Neutrophil (primary cell): Measurements from ENCODE around the gene DELE1.

Experiments
- H3K27ac ChIP-seq: fragments of 200-600 bp; sonication (generic); 2 replicates; pipeline ENCODE4 v1.5.1; 2016; ENCODE audit warnings: mild to moderate bottlenecking, moderate library complexity
- H3K27me3 ChIP-seq: fragments of 200-600 bp; sonication (generic); 2 replicates; pipeline ENCODE4 v1.6.0; 2016; ENCODE audit warnings: mild to moderate bottlenecking
- H3K36me3 ChIP-seq: fragments of 200-600 bp; sonication (generic); 2 replicates; pipeline ENCODE4 v1.5.1; 2017
- H3K4me1 ChIP-seq, 2 experiments: fragments of 200-600 bp in 1 of 2; sonication (generic) in 1 of 2; 1 replicate in 1 of 2; 2 replicates in 1 of 2; pipeline versions ENCODE4 v1.5.1 to v1.6.1; 2013 to 2016; ENCODE audit warnings: low read depth in 1 of 2, low read length in 1 of 2, mild to moderate bottlenecking in 1 of 2, moderate library complexity in 1 of 2; ENCODE audit not compliant: control insufficient read depth in 1 of 2, insufficient read depth in 1 of 2
- H3K4me3 ChIP-seq, 2 experiments: fragments of 200-600 bp in 1 of 2; sonication (generic) in 1 of 2; 1 replicate in 1 of 2; 2 replicates in 1 of 2; pipeline ENCODE4 v1.5.1; 2013 to 2016; ENCODE audit warnings: low read depth in 1 of 2, low read length in 1 of 2, mild to moderate bottlenecking in 1 of 2, moderate library complexity in 1 of 2
- H3K9me3 ChIP-seq: fragments of 200-600 bp; sonication (generic); 2 replicates; pipeline ENCODE4 v1.5.1; 2016
- TF ChIP-seq, protein P1 (sequence below): fragments of 200-600 bp; sonication (generic); IDR thresholded peaks from 2 replicates; pipeline ENCODE4 v1.5.1; 2016; ENCODE audit warnings: antibody characterized with exemption

Gene DELE1

DNA sequence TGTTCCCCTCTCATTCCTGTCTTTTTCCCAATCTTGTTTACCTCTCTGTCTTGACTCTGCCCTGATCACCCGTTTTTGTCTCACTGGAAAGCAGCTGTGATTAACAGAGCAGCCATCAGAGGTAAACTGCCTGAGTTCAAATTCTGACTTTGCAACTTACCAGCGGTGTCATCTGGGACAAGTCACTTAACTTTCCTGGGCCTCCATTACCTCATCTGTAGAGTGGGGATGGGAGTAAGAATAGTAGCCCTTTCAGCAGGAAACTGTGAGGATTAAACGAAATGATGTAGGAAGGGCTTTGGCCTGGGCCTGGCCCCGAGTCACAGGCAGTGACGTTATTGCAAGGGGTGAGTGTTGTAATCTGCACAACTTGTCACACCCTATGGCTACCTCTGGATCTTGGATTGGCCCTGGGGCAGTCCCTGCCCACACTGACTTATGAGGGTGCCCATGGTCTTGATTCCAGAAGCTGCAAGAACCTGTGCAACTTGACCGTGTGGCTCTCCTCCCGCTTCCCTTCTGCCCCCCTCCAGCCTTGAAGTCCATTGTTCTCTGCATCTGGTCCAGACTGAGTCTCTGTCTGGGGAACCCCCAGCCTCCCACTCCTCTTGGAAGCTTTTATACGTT lies 35.0 kb downstream of the DELE1 start:
- no peaks in the 10 kb centered on the region for H3K36me3 ChIP-seq
- no peaks in the 10 kb centered on the region for H3K27me3 ChIP-seq
- TF ChIP-seq, protein P1, sequence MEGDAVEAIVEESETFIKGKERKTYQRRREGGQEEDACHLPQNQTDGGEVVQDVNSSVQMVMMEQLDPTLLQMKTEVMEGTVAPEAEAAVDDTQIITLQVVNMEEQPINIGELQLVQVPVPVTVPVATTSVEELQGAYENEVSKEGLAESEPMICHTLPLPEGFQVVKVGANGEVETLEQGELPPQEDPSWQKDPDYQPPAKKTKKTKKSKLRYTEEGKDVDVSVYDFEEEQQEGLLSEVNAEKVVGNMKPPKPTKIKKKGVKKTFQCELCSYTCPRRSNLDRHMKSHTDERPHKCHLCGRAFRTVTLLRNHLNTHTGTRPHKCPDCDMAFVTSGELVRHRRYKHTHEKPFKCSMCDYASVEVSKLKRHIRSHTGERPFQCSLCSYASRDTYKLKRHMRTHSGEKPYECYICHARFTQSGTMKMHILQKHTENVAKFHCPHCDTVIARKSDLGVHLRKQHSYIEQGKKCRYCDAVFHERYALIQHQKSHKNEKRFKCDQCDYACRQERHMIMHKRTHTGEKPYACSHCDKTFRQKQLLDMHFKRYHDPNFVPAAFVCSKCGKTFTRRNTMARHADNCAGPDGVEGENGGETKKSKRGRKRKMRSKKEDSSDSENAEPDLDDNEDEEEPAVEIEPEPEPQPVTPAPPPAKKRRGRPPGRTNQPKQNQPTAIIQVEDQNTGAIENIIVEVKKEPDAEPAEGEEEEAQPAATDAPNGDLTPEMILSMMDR = no peak
- H3K9me3 ChIP-seq = no peaks in the 10 kb centered on the region
- H3K4me3 ChIP-seq = no peak overlapping the region
- H3K4me1 ChIP-seq = peaks cover 38 to 46% of the 10 kb centered on the region in 2 experiments
- peak overlapping the region; percentile 23 for H3K27ac ChIP-seq

DNA sequence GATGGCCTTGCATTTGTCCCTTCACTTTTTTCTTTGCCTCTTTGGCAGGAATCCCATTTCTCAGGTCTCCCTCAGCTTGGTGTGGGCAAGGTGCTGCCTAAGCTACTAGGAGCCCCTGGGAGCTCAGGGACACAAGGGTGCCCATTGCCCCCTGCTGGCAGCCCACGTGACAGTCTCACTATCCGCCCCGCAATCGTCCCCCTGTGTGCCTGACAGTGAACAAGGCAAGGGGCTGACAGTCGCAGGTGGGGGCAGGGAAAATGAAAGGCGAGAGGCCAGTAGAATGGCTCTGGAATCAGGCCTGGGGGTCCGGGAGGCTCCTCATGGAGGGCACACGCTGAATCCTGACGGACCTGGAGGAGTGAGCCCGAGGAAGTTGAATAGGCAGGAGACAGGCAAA lies 36.3 kb downstream of the DELE1 start:
- Histone ChIP-seq H3K27ac (no peak overlapping the region), H3K9me3 (no peaks in the 10 kb centered on the region), H3K4me1 (peaks cover 25 to 33% of the 10 kb centered on the region in 2 experiments), H3K36me3 (no peaks in the 10 kb centered on the region), H3K4me3 (no peak overlapping the region), H3K27me3 (no peaks in the 10 kb centered on the region)
- TF ChIP-seq, protein P1 = no peak

DNA sequence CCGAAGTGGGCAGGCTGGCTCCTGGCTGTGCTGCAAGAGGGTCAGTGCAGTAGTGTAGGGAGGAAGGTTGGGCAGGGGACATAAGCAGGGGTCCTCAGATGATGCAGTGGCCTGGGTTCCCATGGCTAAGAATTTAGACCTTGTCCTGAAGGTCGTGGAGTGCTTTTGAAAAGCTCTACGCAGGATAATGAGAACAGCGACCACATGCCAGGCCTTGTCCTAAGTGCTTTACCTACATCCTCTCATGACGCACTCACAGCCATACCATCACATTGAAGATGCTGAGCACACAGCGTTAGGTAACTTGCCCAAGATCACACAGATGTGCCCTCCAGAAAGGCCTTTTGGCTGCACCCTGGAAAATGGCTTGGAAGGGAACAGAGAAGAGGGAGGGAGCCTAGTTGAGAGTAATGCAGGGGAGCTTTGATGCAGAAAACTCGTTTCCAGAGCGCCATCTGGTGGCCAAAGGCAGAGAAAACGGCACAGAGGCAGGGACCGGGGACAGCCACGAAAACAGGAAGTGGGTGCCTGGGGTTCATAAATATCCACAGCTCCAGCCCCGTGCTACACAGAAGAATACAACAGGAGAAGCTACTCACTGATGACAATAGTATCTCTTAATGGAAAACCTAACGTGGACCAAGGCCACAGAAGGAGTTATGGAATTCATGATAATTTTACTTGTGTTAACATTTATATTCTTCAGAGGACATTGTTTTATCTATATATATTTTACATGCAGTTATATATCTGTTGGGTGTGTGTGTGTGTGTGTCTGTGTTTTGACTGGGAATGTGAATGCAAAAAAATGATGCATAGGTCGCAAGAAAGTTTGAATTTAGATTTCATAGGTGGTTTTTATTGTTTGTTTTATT lies 37.0 kb downstream of the DELE1 start:
- Histone ChIP-seq H3K27me3 (no peaks in the 10 kb centered on the region), H3K9me3 (no peaks in the 10 kb centered on the region), H3K4me3 (no peak overlapping the region), H3K36me3 (no peaks in the 10 kb centered on the region), H3K4me1 (peaks cover 24 to 33% of the 10 kb centered on the region in 2 experiments), H3K27ac (no peak overlapping the region)
- TF ChIP-seq, protein P1 = peak; percentile 95

DNA sequence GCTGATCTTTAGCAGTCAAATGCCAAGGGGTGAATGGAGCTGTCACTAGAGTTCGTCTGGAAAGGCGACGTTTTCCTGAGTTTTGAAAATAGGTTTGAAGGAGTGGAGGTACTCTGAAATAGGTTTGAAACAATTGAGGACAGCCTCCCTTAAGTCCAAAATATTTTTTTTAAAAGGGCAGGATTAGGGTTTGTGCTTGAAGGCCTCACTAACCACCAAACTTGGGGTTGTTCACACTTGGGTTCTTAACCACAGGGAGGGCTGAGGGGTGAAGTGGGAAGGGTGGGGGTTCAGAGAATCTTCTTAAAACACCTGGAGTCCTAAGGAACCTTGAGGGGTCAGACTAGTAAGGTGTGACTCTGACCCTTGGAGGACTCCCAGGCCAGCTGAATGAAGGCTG lies 37.8 kb downstream of the DELE1 start:
- Histone ChIP-seq H3K4me1 (peaks cover 24 to 33% of the 10 kb centered on the region in 2 experiments), H3K4me3 (no peak overlapping the region), H3K27ac (no peak overlapping the region), H3K27me3 (no peaks in the 10 kb centered on the region), H3K36me3 (no peaks in the 10 kb centered on the region), H3K9me3 (no peaks in the 10 kb centered on the region)
- TF ChIP-seq, protein P1 = no peak

DNA sequence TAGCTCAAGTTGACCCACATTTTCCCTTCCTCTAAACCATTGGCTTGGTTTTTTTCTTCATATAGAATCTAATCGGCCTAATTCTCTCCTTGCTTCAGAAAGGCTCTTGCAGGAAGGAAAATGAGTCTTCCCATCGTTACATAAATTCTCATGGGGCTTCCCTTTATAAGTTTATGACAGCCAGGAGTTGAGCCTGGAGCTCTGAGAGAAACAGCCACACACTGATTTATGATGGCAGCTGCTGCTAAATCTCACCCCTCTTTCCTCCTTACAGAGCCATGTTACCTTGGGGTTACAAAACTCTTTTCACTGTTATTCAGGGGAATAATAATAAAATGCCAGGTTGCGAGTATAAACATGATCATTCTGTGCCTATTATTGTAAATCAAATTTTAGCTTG lies 40.0 kb downstream of the DELE1 start:
- Histone ChIP-seq H3K4me3 (no peak overlapping the region), H3K36me3 (no peaks in the 10 kb centered on the region), H3K9me3 (no peaks in the 10 kb centered on the region), H3K27ac (no peak overlapping the region), H3K27me3 (no peaks in the 10 kb centered on the region), H3K4me1 (peaks cover 9 to 18% of the 10 kb centered on the region in 2 experiments)
- TF ChIP-seq, protein P1 = no peak
